Measurements from ENCODE around the gene SYPL1. TPM values are rescaled to one million over a fixed set of nuclear protein-coding genes. Genes with fewer than 3 reads are reported as not detected.
A peak's percentile ranks its signal among the peaks of the same experiment; 100 is the strongest.

Gene SYPL1
- total RNA-seq, 1 donor from 2014 or later, result 39.4 TPM

DNA sequence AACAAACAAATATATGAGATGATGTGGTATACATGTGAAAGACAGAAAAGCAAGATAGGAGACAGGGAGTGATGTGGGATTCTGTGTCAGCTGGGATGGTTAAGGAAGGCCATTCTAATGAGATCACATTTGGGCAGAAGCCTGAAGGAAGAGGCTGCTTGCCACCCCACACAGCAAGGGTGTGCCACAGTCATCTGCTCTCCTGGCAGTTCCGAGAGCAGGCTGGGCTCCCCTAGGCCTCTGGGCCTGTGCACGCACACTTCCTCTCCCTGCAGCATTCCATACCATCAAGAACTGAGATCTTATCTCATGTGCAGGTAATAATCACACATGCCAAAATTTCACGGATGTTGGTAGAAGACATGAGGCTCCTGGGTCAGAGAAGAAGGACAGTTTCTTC, 43.1 kb downstream of the SYPL1 start:
- Mint-ChIP-seq H3K4me1 (peaks cover 28% of the 10 kb centered on the region), H3K27ac (ENCODE audit: unreplicated experiment) (no peak overlapping the region), H3K9me3 (no peaks in the 10 kb centered on the region), H3K27me3 (ENCODE audit: low read depth) (no peaks in the 10 kb centered on the region), H3K4me3 (no peak overlapping the region), H3K36me3 (ENCODE audit: low read depth) (no peaks in the 10 kb centered on the region)
- TF ChIP-seq, protein P1, sequence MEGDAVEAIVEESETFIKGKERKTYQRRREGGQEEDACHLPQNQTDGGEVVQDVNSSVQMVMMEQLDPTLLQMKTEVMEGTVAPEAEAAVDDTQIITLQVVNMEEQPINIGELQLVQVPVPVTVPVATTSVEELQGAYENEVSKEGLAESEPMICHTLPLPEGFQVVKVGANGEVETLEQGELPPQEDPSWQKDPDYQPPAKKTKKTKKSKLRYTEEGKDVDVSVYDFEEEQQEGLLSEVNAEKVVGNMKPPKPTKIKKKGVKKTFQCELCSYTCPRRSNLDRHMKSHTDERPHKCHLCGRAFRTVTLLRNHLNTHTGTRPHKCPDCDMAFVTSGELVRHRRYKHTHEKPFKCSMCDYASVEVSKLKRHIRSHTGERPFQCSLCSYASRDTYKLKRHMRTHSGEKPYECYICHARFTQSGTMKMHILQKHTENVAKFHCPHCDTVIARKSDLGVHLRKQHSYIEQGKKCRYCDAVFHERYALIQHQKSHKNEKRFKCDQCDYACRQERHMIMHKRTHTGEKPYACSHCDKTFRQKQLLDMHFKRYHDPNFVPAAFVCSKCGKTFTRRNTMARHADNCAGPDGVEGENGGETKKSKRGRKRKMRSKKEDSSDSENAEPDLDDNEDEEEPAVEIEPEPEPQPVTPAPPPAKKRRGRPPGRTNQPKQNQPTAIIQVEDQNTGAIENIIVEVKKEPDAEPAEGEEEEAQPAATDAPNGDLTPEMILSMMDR (conservative IDR thresholded peaks at IDR 0.05), result no peak
- no peak for DNase-seq (ENCODE audit: low read depth, low spot score)

DNA sequence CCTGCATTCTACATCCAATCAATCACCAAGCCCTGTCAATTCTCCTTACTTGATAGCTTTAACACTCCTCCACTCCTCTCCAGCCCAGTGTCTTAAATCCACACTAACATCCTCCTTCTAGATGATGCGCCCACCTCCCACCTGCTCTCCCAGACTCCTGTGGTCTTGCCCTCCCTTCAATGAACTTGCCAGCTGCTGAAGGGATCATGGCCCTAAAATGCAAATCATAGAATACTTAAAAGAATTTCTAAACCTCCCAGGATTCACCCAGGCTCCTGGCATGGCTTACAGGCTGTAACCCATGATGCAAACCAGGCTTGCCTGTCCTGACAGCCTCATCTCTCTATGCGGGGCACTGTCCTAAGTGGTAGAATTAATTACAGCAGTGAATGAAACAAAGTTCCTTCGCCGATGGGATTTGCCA, 43.6 kb downstream of the SYPL1 start:
- Mint-ChIP-seq H3K4me3 (no peak overlapping the region), H3K9me3 (no peaks in the 10 kb centered on the region), H3K4me1 (peaks cover 31% of the 10 kb centered on the region), H3K27me3 (ENCODE audit: low read depth) (no peaks in the 10 kb centered on the region), H3K27ac (ENCODE audit: unreplicated experiment) (no peak overlapping the region), H3K36me3 (ENCODE audit: low read depth) (no peaks in the 10 kb centered on the region)
- TF ChIP-seq, protein P1 (conservative IDR thresholded peaks at IDR 0.05), result no peak
- no peak for DNase-seq (ENCODE audit: low read depth, low spot score)

DNA sequence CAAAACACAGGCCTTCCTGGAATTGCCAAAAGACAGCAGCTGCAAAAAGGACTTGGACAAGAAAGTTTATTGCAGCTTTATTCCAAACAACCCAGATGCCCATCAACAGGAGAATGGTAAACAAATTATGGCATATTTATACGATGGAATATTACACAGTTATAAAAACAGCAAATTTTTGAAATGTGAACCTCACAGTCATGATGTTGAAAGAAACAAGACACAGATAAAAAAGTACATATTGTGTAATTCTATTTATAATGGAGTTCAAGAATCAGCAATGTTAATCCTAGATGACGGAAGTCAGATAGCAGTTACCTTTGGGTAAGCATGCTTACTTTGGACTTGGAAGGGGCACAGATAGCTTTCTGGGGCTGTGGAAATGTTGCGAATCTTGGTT, 44.4 kb downstream of the SYPL1 start:
- Mint-ChIP-seq H3K27ac (ENCODE audit: unreplicated experiment) (no peak overlapping the region), H3K27me3 (ENCODE audit: low read depth) (no peaks in the 10 kb centered on the region), H3K4me3 (no peak overlapping the region), H3K9me3 (no peaks in the 10 kb centered on the region), H3K4me1 (peaks cover 40% of the 10 kb centered on the region), H3K36me3 (ENCODE audit: low read depth) (no peaks in the 10 kb centered on the region)
- no peak for DNase-seq (ENCODE audit: low read depth, low spot score)
- TF ChIP-seq, protein P1 (conservative IDR thresholded peaks at IDR 0.05), result no peak

DNA sequence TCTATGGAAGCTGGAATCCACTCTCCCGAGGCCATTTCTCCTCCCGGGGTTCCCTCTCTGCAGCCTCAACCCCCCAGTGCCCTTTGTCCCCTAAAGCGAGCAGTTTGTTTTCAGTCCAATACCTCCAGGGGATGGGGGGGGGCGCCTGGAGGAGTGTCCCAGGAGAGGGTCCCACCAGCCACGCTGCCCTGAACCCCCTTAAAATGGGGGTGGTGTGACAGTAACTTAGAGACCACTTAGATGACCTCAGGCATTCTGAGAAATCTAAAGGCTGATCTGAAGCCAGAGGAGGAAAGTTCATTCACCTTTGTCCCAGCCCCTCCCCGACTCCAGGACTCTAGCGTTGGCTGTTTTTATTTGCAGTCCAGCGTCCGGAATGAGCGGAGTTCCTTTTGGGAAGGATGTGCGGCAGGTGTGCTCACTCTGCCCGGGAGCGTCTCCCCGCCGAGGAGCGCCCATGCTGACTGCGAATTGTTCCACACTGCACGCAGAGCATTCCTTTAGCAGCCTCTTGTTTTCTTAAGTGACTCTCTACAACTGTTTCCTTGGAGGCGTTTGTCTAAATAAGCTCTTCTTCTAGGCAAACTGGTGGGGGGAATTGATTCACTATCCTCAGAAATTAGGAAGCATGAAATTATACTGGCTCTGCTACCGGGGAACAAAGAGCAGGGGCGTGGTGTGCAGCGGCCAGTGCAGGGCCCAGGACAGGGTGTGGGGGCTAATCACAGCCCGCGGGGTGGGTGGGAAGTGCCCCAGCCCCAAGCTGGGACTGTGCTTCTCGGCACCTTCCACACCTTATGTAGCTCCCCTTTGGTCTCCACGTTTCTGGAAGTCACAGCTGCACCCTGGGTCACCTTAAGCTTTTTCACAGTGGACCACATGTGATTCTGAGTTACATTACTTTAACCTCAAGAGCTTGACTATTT, 46.3 kb downstream of the SYPL1 start:
- DNase-seq (ENCODE audit: low read depth, low spot score), result no peak
- Mint-ChIP-seq H3K27ac (ENCODE audit: unreplicated experiment) (peak overlapping the region; percentile 3), H3K36me3 (ENCODE audit: low read depth) (no peaks in the 10 kb centered on the region), H3K4me1 (peaks cover 41% of the 10 kb centered on the region), H3K27me3 (ENCODE audit: low read depth) (no peaks in the 10 kb centered on the region), H3K9me3 (no peaks in the 10 kb centered on the region), H3K4me3 (no peak overlapping the region)
- TF ChIP-seq, protein P1 (conservative IDR thresholded peaks at IDR 0.05), result no peak

DNA sequence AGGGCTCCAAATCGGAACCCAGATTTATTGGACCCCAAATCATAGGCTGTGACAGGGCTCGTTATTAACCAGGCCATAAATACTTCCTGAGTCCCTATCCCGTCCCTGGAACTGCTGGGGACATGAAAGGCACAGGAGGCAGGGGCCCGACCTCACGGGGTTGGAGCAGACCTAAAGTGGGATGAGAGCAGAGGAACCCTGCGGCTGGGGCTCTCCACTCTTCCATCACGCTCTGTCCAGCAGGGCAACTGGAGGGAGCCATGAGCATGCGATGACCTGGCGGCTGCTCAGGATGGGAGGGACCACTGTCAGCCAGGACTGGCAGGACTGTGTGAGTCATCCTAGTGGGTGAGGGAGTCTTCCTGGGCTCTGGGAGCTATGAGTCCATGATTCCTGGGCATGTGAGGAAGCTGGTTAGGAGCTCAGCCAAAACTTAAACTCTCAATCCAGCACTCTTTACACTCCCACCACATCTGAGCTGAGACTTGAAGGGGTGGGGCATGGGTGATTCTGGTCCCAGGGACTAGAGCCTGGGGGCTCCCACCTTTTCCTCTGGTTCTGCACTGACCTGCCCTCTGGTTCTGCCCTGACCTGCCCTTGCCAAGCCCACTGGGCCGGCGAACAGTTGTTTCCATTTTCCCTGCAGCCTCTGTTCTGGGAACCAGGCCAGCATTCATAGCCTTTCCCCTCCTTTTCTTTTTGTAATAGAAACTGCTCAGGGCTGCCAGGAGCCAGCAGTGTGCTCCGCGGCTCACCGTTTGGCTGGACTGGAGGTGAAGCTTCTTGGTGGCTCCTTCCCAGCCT, 47.1 kb downstream of the SYPL1 start:
- Mint-ChIP-seq H3K9me3 (no peaks in the 10 kb centered on the region), H3K36me3 (ENCODE audit: low read depth) (no peaks in the 10 kb centered on the region), H3K27me3 (ENCODE audit: low read depth) (no peaks in the 10 kb centered on the region), H3K4me1 (peaks cover 41% of the 10 kb centered on the region), H3K4me3 (no peak overlapping the region), H3K27ac (ENCODE audit: unreplicated experiment) (no peak overlapping the region)
- DNase-seq (ENCODE audit: low read depth, low spot score), result no peak
- TF ChIP-seq, protein P1 (conservative IDR thresholded peaks at IDR 0.05), result no peak
